Activated naive CD4-positive, alpha-beta T cell (primary cell): ENCODE results near the gene DPF1.

Source experiments
- DNase-seq, 4 experiments: peaks; one replicate each; lab custom pipeline; 2025; lab: John Stamatoyannopoulos, UW

The DPF1 gene

GRCh38 chr19:38163419-38164290 lies 60.4 kb downstream of the DPF1 start:
- DNase-seq: no peak

GRCh38 chr19:38162632-38163031 lies 61.4 kb downstream of the DPF1 start:
- DNase-seq: no peak

GRCh38 chr19:38162094-38162493 lies 61.9 kb downstream of the DPF1 start:
- no peak for DNase-seq
